Breast epithelium (tissue), 4 donors: Measurements from ENCODE around the gene YDJC. TPM values are rescaled to one million over a fixed set of nuclear protein-coding genes. Genes with fewer than 3 reads are reported as not detected.
A peak's percentile ranks its signal among the peaks of the same experiment; 100 is the strongest.

Experiments used
- DNase-seq, 2 donors: peaks; one replicate each; pipeline ENCODE4 v3.0.0-alpha.2; 2019; ENCODE audit warnings: low spot score in 2 of 2
- H3K27ac ChIP-seq, 2 donors: fragments of 200-600 bp; sonication (generic) in 1 of 2; one replicate each; pipeline ENCODE4 v1.5.1; 2016 to 2019; ENCODE audit warnings: mild to moderate bottlenecking in 1 of 2
- H3K27me3 ChIP-seq, 2 donors: fragments of 200-600 bp; sonication (generic) in 1 of 2; one replicate each; pipeline versions ENCODE4 v1.5.1 to v1.6.0; 2017 to 2019; ENCODE audit warnings: control low read depth in 1 of 2, mild to moderate bottlenecking in 1 of 2
- H3K36me3 ChIP-seq: fragments of 200-600 bp; one replicate; pipeline ENCODE4 v1.5.1; 2019
- H3K4me1 ChIP-seq, 2 donors: fragments of 200-600 bp; sonication (generic); one replicate each; pipeline ENCODE4 v1.5.1; 2016 to 2019; ENCODE audit warnings: control low read depth in 1 of 2
- H3K4me3 ChIP-seq, 3 donors: fragments of 200-600 bp; sonication (generic); 1 replicate in 2 of 3; 2 replicates in 1 of 3; pipeline ENCODE4 v1.5.1; 2016 to 2019; ENCODE audit warnings: mild to moderate bottlenecking in 3 of 3, moderate library complexity in 2 of 3
- H3K9me3 ChIP-seq, 2 donors: fragments of 200-600 bp; sonication (generic) in 1 of 2; one replicate each; pipeline ENCODE4 v1.5.1; 2016 to 2019; ENCODE audit warnings: control low read depth in 1 of 2
- CTCF ChIP-seq, 3 donors: fragments of 450-650 bp; IDR thresholded peaks; one replicate each; pipeline ENCODE4 v1.5.1; 2016 to 2017; ENCODE audit warnings: antibody characterized with exemption in 3 of 3, mild to moderate bottlenecking in 3 of 3, moderate library complexity in 3 of 3
- POLR2A ChIP-seq: fragments of 450-650 bp; IDR thresholded peaks from one replicate; pipeline ENCODE4 v1.6.1; 2016; ENCODE audit warnings: antibody characterized with exemption, mild to moderate bottlenecking, moderate library complexity
- POLR2AphosphoS5 ChIP-seq, 3 donors: sonication (generic); formaldehyde crosslinking; IDR thresholded peaks; one replicate each; pipeline ENCODE4 v1.6.1; 2017; ENCODE audit warnings: antibody characterized with exemption in 3 of 3
- intact Hi-C: fragments of 100-400 bp; cut with DNase I; formaldehyde crosslinking; loops from one replicate; pipeline ENCODE4 v1.15.1; 2023; ENCODE audit warnings: low total_unique reads
- total RNA-seq, 3 donors: library from RNA; depleted of rRNA; stranded (reverse); fragments of >200 nt; gene quantifications; one replicate each; pipeline ENCODE4 v1.1.0, GENCODE V29; 2016

Gene YDJC
- total RNA-seq, 3 donors from 2014 or later = 15.4 to 33.2 (median 28.2) TPM

GRCh38 chr22:21642584-21643448, 13.0 kb upstream of the YDJC start:
- peak overlapping the region; percentile 55 to 82 (median 78) for H3K4me3 ChIP-seq
- H3K36me3 ChIP-seq = no peaks in the 10 kb centered on the region
- no peaks in the 10 kb centered on the region for H3K27me3 ChIP-seq
- peaks cover 0 to 4% of the 10 kb centered on the region in 2 donors for H3K4me1 ChIP-seq
- H3K27ac ChIP-seq = peak overlapping the region; percentile 61 to 62
- no peak for DNase-seq
- intact Hi-C loops = no loop called here
- TF ChIP-seq CTCF (IDR thresholded peaks at IDR 0.05) (peak; percentile 7 to 23 (median 20)), POLR2AphosphoS5 (IDR thresholded peaks at IDR 0.05) (no peak), POLR2A (no peak)
- no peaks in the 10 kb centered on the region for H3K9me3 ChIP-seq

- no peaks in the 10 kb centered on the region for H3K27me3 ChIP-seq
- TF ChIP-seq CTCF (IDR thresholded peaks at IDR 0.05) = no peak
- TF ChIP-seq POLR2AphosphoS5 (IDR thresholded peaks at IDR 0.05) = peak in 2 of 3 donors; percentile 35 to 46
- DNase-seq = peak; percentile 98 to 99
- H3K9me3 ChIP-seq = no peaks in the 10 kb centered on the region
- H3K4me3 ChIP-seq = peak within 1 kb of the TSS; percentile 55 to 82 (median 78)
- H3K36me3 ChIP-seq = no peaks in the 10 kb centered on the region
- H3K4me1 ChIP-seq = peaks cover 0 to 4% of the 10 kb centered on the region in 2 donors
- H3K27ac ChIP-seq = peak within 1 kb of the TSS; percentile 61 to 62
- intact Hi-C loops = no loop called here
Observed at GRCh38 chr22:21641789-21642583, 12.2 kb upstream of the YDJC start, which contains the start of gene SDF2L1. TSS of gene SDF2L1 (plus strand) at chr22:21642302. CDS start at chr22:21642337, 35 bp downstream.

- peak in 2 of 3 donors; percentile 15 to 25 for TF ChIP-seq CTCF (IDR thresholded peaks at IDR 0.05)
- TF ChIP-seq POLR2AphosphoS5 (IDR thresholded peaks at IDR 0.05) = no peak
- peak overlapping the region; percentile 55 to 82 (median 78) for H3K4me3 ChIP-seq
- H3K36me3 ChIP-seq = no peaks in the 10 kb centered on the region
- intact Hi-C loops = no loop called here
- peak in 1 of 2 donors; percentile 26 for DNase-seq
- H3K27me3 ChIP-seq = no peaks in the 10 kb centered on the region
- H3K9me3 ChIP-seq = no peaks in the 10 kb centered on the region
- peak overlapping the region; percentile 61 to 62 for H3K27ac ChIP-seq
- peaks cover 0 to 4% of the 10 kb centered on the region in 2 donors for H3K4me1 ChIP-seq
Observed at GRCh38 chr22:21641417-21641788, 11.6 kb upstream of the YDJC start.

DNA sequence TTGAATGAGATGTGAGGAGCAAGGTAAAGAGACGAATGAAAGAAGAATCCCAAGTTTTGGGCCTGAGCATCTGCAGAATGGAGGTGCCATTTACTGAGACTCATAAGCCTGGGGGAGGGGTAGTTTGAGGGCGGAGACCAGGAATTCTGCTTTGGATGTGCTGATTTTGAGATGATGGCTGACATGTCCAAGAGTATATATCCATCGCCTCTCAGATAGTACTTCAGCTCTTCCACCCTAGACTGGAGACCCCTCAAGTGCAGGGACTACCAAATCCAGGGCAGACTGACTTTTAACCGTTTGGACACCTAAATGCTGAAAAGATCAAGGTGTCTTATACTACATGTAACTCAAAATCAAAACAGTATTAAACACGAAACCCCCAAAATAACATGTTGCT, 11.0 kb upstream of the YDJC start:
- H3K4me1 ChIP-seq = peaks cover 0 to 4% of the 10 kb centered on the region in 2 donors
- no peak for DNase-seq
- H3K27me3 ChIP-seq = no peaks in the 10 kb centered on the region
- H3K27ac ChIP-seq = no peak overlapping the region
- H3K36me3 ChIP-seq = no peaks in the 10 kb centered on the region
- H3K9me3 ChIP-seq = no peaks in the 10 kb centered on the region
- no peak overlapping the region for H3K4me3 ChIP-seq
- TF ChIP-seq CTCF (IDR thresholded peaks at IDR 0.05) (no peak), POLR2A (no peak), POLR2AphosphoS5 (IDR thresholded peaks at IDR 0.05) (no peak)
- intact Hi-C loops = no loop called here
